NCI-H2171 (cell line): ENCODE measurements around the gene TAF1B.
"Not testable (repeated sequence)": the region's sequence is repeated elsewhere in the genome, so short reads cannot be mapped to it uniquely, and the experiment has no call there.

Source experiments
- DNase-seq: peaks from one replicate; lab custom pipeline; 2025; lab: John Stamatoyannopoulos, UW

The TAF1B gene

DNA sequence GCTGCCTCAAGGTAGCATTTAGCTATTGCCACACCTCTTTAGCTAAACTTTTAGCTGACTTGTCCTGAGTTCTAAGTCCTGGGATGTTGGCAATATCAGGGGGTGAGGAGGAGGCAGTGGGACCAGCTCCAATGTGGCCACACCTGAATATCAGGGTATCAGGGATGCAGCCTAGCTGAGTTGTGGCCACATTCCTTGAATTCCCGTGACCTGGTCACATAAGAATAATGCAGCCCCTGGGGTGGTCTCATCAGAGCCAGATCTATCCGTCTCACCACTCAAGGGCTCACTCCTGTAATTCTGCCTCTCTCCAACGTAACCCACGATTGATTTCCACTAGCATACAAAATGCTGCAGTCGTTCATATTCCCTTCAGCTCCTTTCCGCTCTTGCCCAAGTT is 11.6 kb upstream of the TAF1B start:
- no peak for DNase-seq

DNA sequence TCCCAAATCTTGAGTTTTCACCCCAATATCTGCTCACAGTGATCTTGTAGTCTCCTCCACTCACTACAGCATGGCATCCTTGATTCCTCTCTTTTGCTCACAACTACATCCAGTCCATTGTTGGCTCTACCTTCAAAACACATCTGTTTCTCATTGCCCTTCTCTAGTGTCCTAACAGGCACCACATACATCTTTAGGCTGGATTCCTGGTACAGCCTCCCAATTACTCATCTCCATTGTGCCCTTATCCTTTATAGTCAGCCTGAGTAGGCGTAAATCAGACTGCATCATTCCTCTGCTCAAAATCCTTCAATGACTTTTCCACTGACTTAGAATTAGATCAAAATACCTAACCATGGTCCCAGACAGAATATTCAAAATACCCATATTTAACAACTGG is 10.7 kb upstream of the TAF1B start:
- DNase-seq = no peak

DNA sequence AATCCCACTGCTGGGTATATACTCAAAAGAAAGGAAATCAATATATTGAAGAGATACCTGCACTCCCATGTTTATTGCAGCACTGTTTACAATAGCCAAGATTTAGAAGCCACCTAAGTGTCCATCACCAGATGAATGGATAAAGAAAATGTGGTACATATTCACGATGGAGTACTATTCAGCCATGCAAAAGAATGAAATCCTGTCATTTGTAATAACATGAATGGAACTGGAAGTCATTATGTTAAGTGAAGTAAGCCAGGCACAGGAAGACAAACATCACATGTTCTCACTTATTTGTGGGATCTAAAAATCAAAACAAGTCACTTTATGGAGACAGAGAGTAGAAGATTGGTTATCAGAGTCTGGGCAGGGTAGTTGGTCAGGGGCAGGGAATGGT is 8.2 kb upstream of the TAF1B start:
- not testable (repeated sequence) for DNase-seq

DNA sequence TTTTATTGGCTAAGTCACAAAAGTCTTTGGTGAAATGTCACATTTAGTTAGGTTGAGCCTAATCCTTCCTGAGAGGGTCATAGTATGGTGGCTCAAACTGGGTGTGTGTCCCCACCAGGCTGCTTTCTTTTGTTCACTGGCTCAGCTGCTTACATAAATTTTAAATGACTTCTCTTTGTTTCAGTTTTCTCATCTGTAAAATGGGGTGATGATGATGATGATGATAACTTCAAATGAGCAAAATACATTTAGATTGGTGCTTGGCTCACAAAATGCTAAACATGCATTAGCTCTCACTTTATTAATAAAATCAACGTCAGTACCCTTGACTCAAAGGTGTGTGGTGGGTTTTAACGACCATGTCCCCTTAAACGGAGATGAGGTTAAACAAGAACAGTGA is 7.2 kb upstream of the TAF1B start:
- DNase-seq = no peak

DNA sequence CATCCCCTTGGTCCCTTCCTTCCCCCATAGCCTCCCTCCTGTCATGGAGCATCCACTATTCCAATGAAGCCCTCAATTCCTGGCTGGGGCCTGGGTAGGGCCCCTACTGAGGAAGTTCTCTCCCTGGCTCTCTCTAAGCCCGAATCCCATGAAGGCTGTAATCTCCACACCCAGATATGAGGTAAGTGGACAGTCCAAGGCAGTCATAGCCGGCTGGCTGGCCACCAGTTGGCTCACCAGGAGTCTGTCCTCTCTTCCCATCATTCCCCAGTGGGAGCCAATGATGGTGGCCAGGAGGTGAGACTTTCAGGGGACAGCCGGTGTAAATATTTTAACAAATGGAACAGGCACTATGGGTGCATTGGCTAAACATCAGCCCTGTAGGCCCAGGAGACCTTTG is 6.8 kb upstream of the TAF1B start:
- DNase-seq = no peak

DNA sequence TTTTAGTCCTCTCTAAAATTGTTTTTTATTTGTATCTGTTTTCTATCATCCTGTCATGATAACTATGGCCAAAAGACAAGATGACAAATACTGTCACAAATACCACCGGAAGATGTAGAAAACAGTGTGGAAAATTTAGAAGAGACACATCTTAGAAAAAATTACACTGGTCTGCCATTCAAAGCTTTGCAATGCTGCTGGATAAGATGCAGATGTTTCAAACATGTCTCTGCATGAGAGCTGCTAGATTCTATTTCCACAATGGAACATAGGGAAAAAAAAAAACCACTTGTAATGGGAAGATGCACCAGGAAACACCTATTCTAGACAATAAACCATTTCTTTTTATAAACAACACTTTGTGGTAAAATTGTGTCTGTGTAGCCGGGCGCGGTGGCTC is 5.8 kb upstream of the TAF1B start:
- no peak for DNase-seq

DNA sequence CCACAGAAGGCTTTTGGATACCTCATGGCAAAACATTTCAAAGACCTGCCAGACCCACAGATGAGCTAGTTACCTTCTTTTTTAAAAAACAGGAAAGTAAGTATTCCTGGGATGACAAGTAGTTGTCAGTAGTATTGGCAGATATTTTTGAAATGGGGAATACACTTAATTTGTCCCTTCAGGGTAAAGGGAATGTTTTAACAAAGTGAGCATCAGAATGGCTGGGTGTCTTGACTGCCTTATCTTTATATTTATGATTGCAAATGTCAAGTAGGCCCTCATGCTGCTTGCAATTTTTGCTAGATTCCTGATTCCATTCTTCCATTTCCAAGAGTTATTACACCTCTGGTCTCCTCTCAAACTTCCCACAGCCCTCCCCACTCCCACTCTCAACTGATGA is 4.9 kb upstream of the TAF1B start:
- DNase-seq = no peak

DNA sequence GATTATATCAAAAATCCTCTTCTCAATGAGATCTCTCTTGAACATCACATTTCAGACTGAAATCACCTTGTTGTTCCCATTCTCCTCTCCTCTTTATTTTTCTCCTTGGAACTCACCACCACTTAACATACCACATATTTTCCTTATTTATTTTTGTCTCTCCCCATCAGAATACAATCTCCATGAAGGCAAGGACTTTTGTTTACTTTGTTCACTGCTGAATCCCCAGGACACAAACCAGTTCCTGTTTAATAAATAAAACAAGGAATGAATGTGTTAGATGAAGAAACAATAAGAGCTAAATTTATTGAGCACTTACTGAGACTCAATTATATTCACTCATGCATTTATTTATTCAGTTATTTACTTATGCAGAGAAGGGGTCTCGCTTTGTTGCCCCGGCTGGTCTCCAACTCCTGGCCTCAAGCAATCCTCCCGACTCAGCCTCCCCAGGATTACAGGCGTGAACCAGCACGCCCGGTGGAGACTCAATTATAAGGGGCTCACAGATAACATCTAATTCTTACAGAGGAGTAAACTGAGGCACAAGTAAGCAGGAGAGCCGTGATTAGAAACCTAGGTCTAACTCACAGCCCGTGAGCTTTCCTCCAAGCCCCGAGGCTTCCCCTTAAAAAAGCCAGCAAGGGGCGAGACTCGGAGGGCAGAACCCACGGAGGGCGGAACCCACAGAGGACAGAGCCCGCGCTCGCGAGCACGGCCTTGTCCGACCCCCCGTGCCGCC is 616 bp upstream of the TAF1B start:
- no peak for DNase-seq

DNA sequence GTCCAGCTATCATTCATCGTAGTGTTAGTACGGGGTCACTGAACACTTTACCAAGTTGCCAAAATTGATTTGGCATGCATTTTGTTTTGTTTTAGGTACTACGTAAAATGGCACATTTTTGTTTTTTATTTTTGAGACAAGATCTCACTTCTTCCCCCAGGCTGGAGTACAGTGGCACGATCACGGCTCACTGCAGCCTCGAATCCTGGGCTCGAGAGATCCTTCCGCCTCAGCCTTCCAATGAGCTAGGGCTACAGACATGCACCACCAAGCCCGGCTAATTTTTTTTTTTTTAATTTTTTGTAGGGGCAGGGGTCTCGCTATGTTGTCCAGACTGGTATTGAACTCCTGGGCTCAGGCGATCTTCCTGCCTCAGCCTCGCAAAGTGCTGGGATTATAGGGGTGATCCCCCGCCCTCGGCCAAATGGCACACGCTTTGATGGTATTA is 786 bp downstream of the TAF1B start:
- no peak for DNase-seq

DNA sequence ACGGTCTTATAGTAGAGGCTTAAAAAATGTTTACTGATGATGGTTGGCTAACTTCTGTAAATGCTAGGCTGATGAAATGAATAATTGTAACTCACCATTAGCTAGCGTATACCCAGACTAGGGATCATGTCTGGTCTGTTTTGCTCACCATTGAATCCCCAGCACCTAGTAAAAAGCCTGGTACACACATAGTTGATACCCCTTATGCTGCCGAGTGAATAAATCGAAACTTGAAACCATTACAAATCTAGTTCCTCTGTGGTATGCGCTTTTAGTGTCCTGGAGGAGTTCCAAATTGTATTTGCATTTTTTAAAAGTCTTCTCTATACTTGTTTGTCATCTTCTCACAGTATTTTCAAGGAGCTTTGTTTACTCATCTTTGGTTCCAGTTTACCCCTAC is 1.3 kb downstream of the TAF1B start:
- DNase-seq = no peak

DNA sequence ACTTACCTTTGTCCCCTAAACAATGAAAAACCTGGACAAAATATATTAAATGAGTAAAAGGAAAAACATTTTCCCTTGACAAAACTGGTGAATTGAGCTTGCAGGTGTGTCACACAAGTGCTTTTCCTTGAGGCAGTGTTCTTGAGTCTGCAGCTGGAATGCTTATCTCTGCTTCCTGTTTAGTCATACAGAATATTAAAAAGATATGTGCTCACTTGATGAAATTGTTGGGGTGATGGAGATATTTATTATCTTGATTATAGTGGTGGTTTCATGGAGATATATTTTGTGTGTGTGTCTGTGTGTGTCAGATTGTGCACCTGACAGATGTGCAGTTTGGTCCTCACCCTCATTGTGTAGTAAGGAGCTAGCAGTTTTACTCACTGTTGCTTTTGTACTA is 3.3 kb downstream of the TAF1B start:
- no peak for DNase-seq

DNA sequence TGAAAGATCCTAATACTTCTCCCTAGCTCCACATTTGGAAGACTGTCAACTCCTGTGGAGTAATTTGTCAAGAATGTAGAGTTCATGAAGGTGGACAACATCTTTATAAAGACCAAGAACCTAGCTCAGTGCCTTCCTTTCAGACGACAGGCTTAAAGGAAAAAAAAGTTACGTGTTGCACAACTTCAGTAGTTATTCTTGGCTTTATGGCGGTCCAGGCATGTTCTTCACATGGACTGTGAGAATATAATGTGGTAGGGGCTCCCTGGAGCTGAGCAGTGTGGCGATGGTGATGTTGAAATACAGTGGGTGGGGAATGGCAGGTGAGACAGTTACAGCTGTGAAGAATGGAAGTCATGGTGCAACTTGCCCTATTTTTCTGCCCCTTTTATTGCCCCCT is 3.9 kb downstream of the TAF1B start:
- no peak for DNase-seq

DNA sequence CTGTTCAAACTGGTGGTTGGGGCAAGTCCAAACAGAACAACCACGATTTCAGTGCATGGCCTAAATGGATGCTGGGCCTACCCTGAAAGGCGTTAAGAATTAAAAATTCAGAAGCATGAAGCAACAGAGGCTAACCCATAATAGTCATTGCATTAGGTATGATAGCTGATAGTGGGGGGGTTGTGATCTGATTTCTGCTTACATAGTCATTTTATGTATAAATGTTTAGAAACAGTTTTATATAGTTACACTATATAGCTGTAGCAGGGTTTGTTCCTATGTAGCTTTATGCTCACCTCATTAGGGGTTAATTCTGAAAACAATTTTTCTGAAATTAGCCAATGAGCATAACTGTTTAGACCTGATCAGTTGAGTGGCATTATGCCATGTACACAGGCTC is 9.6 kb downstream of the TAF1B start:
- no peak for DNase-seq

DNA sequence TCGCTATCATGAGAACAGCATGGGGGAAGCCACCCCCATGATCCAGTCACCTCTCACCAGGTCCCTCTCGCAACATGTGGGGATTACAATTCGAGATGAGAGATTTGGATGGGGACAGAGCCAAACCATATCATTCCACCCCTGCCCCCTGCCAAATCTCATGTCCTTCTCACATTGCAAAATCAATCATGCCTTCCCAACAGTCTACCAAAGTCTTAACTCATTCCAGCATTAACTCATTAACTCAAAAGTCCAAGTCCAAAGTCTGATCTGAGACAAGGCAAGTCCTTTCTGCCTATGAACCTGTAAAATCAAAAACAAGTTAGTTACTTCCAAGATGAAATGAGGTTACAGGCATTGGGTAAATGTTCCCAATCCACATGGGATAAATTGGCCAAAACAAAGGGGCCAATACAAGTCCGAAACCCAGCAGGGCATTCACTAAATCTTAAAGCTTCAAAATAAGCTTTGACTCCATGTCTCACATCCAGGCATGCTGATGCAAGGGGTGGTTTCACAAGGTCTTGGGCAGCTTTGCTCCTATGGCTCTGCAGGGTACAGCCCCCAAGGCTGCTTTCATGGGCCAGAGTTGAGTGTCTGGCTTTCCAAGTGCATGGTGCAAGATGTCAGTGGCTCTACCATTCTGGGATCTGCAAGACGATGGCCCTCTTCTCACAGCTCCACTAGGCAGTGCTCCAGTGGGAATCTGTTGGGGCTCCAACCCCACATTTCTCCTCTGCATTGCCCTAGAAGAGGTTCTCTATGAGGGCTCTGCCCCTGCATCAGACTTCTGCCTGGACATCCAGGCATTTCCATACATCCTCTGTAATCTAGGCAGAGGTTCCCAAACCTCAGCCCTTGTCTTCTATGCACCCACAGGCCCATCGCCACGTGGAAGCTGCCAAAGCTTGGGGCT is 14.8 kb downstream of the TAF1B start:
- DNase-seq = no peak

DNA sequence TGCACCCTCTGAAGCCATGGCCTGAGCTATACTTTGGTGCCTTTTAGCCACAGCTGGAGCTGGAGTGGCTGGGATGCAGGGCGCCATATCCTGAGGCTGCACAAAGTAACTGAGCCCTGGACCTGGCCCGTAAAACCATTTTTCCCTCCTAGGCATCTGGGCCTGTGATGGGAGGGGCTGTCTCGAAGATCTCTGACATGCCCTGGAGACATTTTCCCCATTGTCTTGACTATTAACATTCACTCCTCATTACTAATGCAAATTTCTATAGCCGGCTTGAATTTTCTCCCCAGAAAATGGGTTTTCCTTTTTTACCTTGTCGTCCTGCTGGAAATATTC is 15.4 kb downstream of the TAF1B start:
- no peak for DNase-seq

DNA sequence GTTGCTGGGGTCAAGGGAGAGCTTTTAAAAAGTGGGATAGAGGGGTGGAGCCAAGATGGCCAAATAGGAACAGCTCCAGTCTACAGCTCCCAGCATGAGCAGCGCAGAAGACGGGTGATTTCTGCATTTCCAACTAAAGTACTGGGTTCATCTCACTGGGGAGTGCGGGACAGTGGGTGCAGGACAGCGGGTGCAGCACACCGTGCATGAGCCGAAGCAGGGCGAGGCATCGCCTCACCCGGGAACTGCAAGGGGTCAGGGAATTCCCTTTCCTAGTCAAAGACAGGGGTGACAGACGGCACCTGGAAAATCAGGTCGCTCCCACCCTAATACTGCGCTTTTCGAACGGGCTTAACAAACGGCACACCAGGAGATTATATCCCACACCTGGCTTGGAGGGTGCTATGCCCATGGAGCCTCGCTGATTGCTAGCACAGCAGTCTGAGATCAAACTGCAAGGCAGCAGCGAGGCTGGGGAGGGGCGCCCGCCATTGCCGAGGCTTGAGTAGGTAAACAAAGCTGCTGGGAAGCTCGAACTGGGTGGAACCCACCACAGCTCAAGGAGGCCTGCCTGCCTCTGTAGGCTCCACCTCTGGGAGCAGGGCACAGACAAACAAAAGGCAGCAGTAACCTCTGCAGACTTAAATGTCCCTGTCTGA is 17.8 kb downstream of the TAF1B start:
- not testable (repeated sequence) for DNase-seq

DNA sequence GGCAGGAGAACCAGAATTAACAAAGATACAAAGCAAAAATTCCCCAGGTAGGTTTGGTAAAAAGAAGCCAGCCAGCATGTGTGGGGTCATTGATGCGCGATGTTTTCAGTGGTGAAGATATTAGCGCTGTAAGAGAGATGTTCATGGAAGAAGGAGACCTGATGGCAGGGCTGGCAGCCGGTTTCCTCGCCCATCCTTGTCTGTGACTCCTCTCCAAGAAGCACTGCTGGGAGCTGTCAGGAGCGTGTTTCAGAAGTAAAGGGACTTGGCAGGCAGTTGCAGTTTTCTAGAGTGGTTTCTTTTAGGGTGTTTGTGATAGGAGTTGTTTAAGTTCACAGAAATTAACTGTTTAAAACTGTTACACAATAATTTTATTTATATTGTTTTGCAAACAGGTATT is 24.6 kb downstream of the TAF1B start:
- no peak for DNase-seq

DNA sequence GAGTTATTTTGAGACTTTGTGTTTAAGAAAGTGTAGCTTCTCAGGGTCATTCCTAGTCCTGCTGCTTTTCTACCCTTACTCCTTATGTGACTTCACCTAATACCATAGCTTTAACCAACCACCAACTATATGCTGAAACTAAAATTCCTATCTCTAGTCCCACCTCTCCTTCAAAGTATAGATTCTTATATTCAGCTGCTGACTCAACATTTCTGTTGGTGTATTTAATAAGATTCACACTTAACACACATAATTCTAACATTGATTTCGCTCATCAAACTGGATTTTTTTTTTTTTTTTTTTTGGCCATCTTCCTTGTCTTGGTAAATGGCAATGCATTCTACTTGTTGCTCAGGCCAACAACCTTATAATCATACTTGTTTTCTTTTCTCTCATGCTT is 30.1 kb downstream of the TAF1B start:
- no peak for DNase-seq

DNA sequence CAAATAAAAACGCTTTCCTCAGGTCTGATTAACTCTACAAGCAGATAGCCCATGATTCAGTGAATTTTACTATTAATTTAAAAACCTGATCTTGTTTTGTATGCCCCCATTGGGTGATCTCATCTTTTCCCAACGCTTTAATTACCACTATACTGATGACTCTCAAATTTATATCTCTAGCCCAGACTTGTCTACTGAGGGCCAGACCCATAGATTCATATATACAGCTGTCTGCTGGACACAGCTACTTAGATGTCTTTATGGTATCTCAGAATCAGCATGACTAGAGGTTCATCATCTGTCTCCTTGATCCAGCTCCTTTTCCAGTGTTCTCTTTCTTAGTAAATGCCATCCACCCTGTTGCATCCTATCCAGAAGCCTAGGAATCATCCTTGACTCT is 33.8 kb downstream of the TAF1B start:
- DNase-seq = no peak

DNA sequence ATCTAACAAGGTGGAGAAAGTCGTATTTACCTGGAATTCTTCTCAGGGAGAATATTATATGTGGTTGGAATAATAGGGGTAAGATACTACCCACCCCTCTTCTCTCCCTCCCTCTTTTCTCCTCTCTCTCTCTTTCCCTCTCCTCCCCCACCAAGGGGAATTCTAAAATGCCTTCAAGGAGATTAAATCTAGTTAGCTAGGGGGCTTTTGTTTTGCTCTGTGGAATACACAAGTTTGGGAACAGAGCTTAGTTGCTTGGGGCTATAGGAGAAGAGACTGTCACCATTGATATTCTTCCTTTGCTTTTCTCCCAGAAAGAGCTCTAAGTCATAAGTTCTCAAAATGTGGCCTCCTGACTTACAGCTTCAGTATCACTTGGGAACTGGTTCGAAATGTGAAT is 34.5 kb downstream of the TAF1B start:
- DNase-seq = no peak

DNA sequence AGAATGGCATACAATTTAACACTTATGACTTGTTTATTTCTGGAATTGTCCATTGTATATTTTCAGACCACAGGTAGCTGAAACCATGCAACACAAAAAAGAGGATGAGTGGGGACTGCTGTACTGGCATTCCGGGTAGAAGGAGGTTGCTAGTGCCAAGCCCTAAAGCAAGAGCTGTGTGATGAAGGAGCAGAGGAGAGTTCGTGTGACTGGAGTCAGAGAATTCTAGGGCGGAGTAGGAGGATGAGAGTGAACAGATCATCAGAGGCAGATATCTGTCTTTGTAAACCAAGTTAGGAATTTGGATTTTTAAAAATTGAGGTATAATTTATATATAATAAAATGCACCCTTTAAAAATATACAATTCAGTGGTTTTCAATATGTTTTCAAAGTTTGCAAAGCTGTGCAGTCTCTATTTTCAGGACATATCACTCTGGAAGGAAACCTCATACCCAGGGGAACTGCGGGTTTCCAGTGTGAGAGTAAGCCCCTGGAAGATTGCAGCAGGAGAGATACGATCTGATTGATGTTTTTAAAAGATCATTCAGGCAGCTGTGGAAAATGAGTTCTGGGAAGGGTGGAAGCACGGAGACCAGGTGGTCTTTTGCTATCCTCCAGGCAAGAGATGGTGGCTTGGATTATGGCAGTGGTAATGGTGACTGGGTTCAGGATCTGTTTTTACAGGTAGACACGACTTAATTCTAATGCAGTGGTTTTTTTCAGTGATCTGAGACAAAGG is 36.4 kb downstream of the TAF1B start:
- DNase-seq = no peak

DNA sequence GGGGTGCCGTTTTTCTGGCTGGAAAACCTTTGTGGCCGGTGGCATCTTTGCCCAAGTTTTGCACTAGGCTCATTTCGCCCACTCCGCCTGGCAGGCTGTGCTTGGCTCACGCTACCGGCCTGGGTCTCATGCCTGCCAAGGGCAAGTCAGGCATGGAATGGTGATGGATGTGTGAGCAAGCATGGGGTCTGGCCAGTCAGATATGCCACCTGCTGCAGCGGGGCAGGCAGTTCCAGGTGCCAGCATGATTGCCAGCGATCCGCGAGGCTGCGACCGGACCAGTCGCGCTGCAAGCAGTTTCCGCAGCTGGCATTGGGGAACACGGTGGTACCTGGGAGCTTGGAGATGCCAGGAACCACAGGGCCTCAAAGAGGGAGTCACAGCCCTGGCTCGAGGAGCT is 40.6 kb downstream of the TAF1B start:
- no peak for DNase-seq
